ENCODE data around the gene TOLLIP. TPM values are rescaled to one million over a fixed set of nuclear protein-coding genes. Genes with fewer than 3 reads are reported as not detected.

Gene TOLLIP
- polyA plus RNA-seq, 2 of the 4 experiments (the other 2 are of a cell fraction) = 26.5 to 37.9 TPM

DNA sequence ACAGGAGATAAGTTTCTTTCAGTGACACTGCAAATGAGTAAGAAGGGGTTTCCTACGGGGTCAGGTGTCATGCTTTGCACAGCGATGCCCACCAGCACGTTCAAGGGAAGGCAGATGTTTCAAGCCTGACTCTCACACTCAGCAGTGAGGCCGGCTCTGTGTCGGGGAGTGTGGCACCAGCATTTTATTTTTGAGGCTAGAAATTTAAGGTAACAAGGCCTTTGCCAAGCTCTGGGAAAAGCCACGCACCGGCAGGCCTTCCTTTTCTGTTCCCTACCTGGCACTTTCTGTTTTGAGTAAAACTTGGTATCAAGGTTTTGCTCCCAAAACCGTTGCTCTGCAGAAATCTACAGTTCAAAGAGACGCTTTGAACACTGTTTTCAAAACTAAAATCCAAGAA is 38.0 kb downstream of the TOLLIP start:
- 89% methylated on average over 9 of the region's 9 CpGs for WGBS (ENCODE audit: missing lambda C conversion rate)
- H3K4me1 ChIP-seq = no peaks in the 10 kb centered on the region
- no peak overlapping the region for H3K4me3 ChIP-seq
- H3K27ac ChIP-seq = no peak overlapping the region
- no peaks in the 10 kb centered on the region; the same call in 2 of the 3 replicates for H3K9me3 ChIP-seq
- no peak overlapping the region for H3K4me2 ChIP-seq
- no peak for FAIRE-seq
- no peak for DNase-seq (ENCODE audit: low read depth in 1 of 2, low spot score in 1 of 2)
- ATAC-seq = no peak
- CTCF ChIA-PET = no interaction called here
- POLR2A ChIA-PET = no interaction called here
- no peak for TF ChIP-seq NFE2L2 (conservative IDR thresholded peaks at IDR 0.05; ENCODE audit: low read length)

- Histone ChIP-seq H3K27ac (0 out of 6 replicates have a peak overlapping the region, but pooled peaks of 1 of the 2 experiments have one; percentile 26), H3K4me2 (no peak overlapping the region), H3K4me1 (no peaks in the 10 kb centered on the region), H3K4me3 (no peak overlapping the region), H3K9me3 (peaks cover under 1% of the 10 kb centered on the region; the same call in 1 of the 3 replicates)
- no peak for FAIRE-seq
- ChIA-PET POLR2A (no interaction called here), CTCF (no interaction called here)
- 86% methylated on average over 12 of the region's 13 CpGs for WGBS (ENCODE audit: missing lambda C conversion rate)
- no peak for DNase-seq (ENCODE audit: low read depth in 1 of 2, low spot score in 1 of 2)
- peak; percentile 10 to 46; a peak in 3 of 6 replicates for ATAC-seq
- TF ChIP-seq, protein P1, sequence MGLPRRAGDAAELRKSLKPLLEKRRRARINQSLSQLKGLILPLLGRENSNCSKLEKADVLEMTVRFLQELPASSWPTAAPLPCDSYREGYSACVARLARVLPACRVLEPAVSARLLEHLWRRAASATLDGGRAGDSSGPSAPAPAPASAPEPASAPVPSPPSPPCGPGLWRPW (IDR thresholded peaks at IDR 0.05) = no peak
- TF ChIP-seq, protein P2, sequence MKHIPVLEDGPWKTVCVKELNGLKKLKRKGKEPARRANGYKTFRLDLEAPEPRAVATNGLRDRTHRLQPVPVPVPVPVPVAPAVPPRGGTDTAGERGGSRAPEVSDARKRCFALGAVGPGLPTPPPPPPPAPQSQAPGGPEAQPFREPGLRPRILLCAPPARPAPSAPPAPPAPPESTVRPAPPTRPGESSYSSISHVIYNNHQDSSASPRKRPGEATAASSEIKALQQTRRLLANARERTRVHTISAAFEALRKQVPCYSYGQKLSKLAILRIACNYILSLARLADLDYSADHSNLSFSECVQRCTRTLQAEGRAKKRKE (CRISPR knock-in tag; IDR thresholded peaks at IDR 0.05; ENCODE audit: low read depth) = no peak
These were observed 38.4 kb downstream of the TOLLIP start for GRCh38 chr11:1271002-1271401.

GRCh38 chr11:1270476-1270875 is 39.0 kb downstream of the TOLLIP start:
- Histone ChIP-seq H3K27ac (0 out of 6 replicates have a peak overlapping the region, but pooled peaks of 1 of the 2 experiments have one; percentile 26), H3K4me1 (no peaks in the 10 kb centered on the region), H3K4me2 (no peak overlapping the region), H3K4me3 (no peak overlapping the region), H3K9me3 (peaks cover 5% of the 10 kb centered on the region)
- CTCF ChIA-PET = interaction anchor here (1.2 kb wide), 1 partner anchor 11 kb away, joined by 3 read pairs; no protein-coding TSS in a partner anchor
- WGBS (ENCODE audit: missing lambda C conversion rate) = 92% methylated on average over 2 of the region's 10 CpGs
- DNase-seq (ENCODE audit: low read depth in 1 of 2, low spot score in 1 of 2) = no peak
- TF ChIP-seq, protein P3, sequence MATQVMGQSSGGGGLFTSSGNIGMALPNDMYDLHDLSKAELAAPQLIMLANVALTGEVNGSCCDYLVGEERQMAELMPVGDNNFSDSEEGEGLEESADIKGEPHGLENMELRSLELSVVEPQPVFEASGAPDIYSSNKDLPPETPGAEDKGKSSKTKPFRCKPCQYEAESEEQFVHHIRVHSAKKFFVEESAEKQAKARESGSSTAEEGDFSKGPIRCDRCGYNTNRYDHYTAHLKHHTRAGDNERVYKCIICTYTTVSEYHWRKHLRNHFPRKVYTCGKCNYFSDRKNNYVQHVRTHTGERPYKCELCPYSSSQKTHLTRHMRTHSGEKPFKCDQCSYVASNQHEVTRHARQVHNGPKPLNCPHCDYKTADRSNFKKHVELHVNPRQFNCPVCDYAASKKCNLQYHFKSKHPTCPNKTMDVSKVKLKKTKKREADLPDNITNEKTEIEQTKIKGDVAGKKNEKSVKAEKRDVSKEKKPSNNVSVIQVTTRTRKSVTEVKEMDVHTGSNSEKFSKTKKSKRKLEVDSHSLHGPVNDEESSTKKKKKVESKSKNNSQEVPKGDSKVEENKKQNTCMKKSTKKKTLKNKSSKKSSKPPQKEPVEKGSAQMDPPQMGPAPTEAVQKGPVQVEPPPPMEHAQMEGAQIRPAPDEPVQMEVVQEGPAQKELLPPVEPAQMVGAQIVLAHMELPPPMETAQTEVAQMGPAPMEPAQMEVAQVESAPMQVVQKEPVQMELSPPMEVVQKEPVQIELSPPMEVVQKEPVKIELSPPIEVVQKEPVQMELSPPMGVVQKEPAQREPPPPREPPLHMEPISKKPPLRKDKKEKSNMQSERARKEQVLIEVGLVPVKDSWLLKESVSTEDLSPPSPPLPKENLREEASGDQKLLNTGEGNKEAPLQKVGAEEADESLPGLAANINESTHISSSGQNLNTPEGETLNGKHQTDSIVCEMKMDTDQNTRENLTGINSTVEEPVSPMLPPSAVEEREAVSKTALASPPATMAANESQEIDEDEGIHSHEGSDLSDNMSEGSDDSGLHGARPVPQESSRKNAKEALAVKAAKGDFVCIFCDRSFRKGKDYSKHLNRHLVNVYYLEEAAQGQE (IDR thresholded peaks at IDR 0.05) = no peak
- TF ChIP-seq EHMT2 (IDR thresholded peaks at IDR 0.05; ENCODE audit: low read depth) = no peak
- no peak for TF ChIP-seq PHF8 (IDR thresholded peaks at IDR 0.05; ENCODE audit: borderline replicate concordance, low read depth)
- TF ChIP-seq MYC (IDR thresholded peaks at IDR 0.05; ENCODE audit: borderline replicate concordance, low read length) = no peak
- no peak for TF ChIP-seq EHF (CRISPR knock-in tag; IDR thresholded peaks at IDR 0.05)
- TF ChIP-seq FOXS1 (CRISPR knock-in tag; IDR thresholded peaks at IDR 0.05) = no peak
- TF ChIP-seq HEYL (CRISPR knock-in tag; IDR thresholded peaks at IDR 0.05) = no peak
- TF ChIP-seq ZFP36 (IDR thresholded peaks at IDR 0.05; ENCODE audit: borderline replicate concordance, partially characterized antibody) = no peak
- TF ChIP-seq ESRRA (IDR thresholded peaks at IDR 0.05; ENCODE audit: borderline replicate concordance, low read length) = no peak
- ATAC-seq = peak; percentile 15 to 26; a peak in 2 of 6 replicates
- POLR2A ChIA-PET = no interaction called here
- no peak for FAIRE-seq

GRCh38 chr11:1269957-1270356 is 39.5 kb downstream of the TOLLIP start:
- Histone ChIP-seq H3K4me1 (no peaks in the 10 kb centered on the region), H3K9me3 (peaks cover 8% of the 10 kb centered on the region), H3K4me2 (no peak overlapping the region), H3K27ac (no peak overlapping the region), H3K4me3 (no peak overlapping the region)
- 76% methylated on average over 4 of the region's 5 CpGs for WGBS (ENCODE audit: missing lambda C conversion rate)
- no peak for TF ChIP-seq RARB (CRISPR knock-in tag; IDR thresholded peaks at IDR 0.05)
- no peak for TF ChIP-seq USF2 (IDR thresholded peaks at IDR 0.05)
- no peak for TF ChIP-seq EHF (CRISPR knock-in tag; IDR thresholded peaks at IDR 0.05)
- TF ChIP-seq BCL3 (IDR thresholded peaks at IDR 0.05) = no peak
- no peak for TF ChIP-seq ZFP36 (IDR thresholded peaks at IDR 0.05; ENCODE audit: borderline replicate concordance, partially characterized antibody)
- no peak for TF ChIP-seq RCOR1 (IDR thresholded peaks at IDR 0.05; ENCODE audit: low read depth, low read length)
- TF ChIP-seq HDAC2 (IDR thresholded peaks at IDR 0.05) = no peak
- no peak for TF ChIP-seq ZC3H11A (IDR thresholded peaks at IDR 0.05)
- no peak for TF ChIP-seq MYC (IDR thresholded peaks at IDR 0.05; ENCODE audit: borderline replicate concordance, low read length)
- no peak for TF ChIP-seq HOXA7 (CRISPR knock-in tag; IDR thresholded peaks at IDR 0.05)
- no peak for TF ChIP-seq JUNB (IDR thresholded peaks at IDR 0.05)
- TF ChIP-seq ZSCAN20 (CRISPR knock-in tag; IDR thresholded peaks at IDR 0.05) = no peak
- DNase-seq (ENCODE audit: low read depth in 1 of 2, low spot score in 1 of 2) (no peak), FAIRE-seq (no peak), ATAC-seq (peak; percentile 23 to 46; a peak in 3 of 6 replicates)
- ChIA-PET POLR2A (no interaction called here), CTCF (interaction anchor here (0.7 to 1.2 kb wide), 2 partner anchors 11 to 156 kb away, joined by 3 to 4 read pairs; no protein-coding TSS in a partner anchor)

Measured in A549 (cell line).